HepG2 (cell line): ENCODE results near the gene NNAT. TPM values are rescaled to one million over a fixed set of nuclear protein-coding genes. Genes with fewer than 3 reads are reported as not detected.
A peak's percentile ranks its signal among the peaks of the same experiment; 100 is the strongest.

Source experiments
- ASH2L ChIP-seq: fragments of 300-600, 200-600 bp; sonication (generic); IDR thresholded peaks from 2 replicates; pipeline ENCODE4 v1.7.0; 2017; ENCODE audit warnings: low read depth, mild to moderate bottlenecking, moderate library complexity, mixed read lengths, low read length; ENCODE audit not compliant: insufficient read length
- ATM ChIP-seq: fragments of 450-650 bp; IDR thresholded peaks from 2 replicates; pipeline ENCODE4 v1.7.1; 2017; ENCODE audit warnings: mild to moderate bottlenecking, borderline replicate concordance
- CBX5 ChIP-seq: sonication (generic); formaldehyde crosslinking; IDR thresholded peaks from 2 replicates; pipeline ENCODE4 v1.4.0; 2020; ENCODE audit warnings: missing genetic modification reagents, borderline replicate concordance
- CCAR2 ChIP-seq: fragments of 200-400 bp; formaldehyde crosslinking; optimal IDR thresholded peaks from 2 replicates; pipeline ENCODE3; 2018; ENCODE audit warnings: low read depth, mild to moderate bottlenecking, low read length, moderate library complexity
- DMAP1 ChIP-seq: IDR thresholded peaks from 2 replicates; pipeline ENCODE4 v1.6.1; 2016
- FOXA3 ChIP-seq: IDR thresholded peaks from 2 replicates; pipeline ENCODE4 v1.6.1; 2016; ENCODE audit warnings: missing genetic modification reagents, missing compliant biosample characterization
- HNRNPH1 ChIP-seq: fragments of 200-400 bp; formaldehyde crosslinking; optimal IDR thresholded peaks from 2 replicates; pipeline ENCODE3; 2017; ENCODE audit warnings: mild to moderate bottlenecking, low read depth, low read length
- KDM1A ChIP-seq: IDR thresholded peaks from 2 replicates; pipeline ENCODE4 v1.6.1; 2016; ENCODE audit warnings: missing compliant biosample characterization
- NCOR1 ChIP-seq: fragments of 200-600 bp; sonication (generic); IDR thresholded peaks from 2 replicates; pipeline ENCODE4 v1.7.0; 2017; ENCODE audit warnings: antibody characterized with exemption, low read length, borderline replicate concordance
- NONO ChIP-seq, 2 experiments: fragments of 450-650 bp in 1 of 2; sonication (generic) in 1 of 2; formaldehyde crosslinking in 1 of 2; IDR thresholded peaks in 1 of 2; conservative IDR thresholded peaks in 1 of 2; 2 replicates each; pipeline versions ENCODE4 v1.6.1 to v1.8.0; 2017 to 2022; ENCODE audit warnings: mild to moderate bottlenecking in 1 of 2, missing genetic modification reagents in 1 of 2, moderate library complexity in 1 of 2
- PHF20 ChIP-seq: sonication (generic); formaldehyde crosslinking; IDR thresholded peaks from 2 replicates; pipeline ENCODE4 v1.5.0; 2020; ENCODE audit warnings: mild to moderate bottlenecking, missing genetic modification reagents
- PLRG1 ChIP-seq: fragments of 450-650 bp; conservative IDR thresholded peaks from 2 replicates; pipeline ENCODE4 v1.6.1; 2016
- RBM22 ChIP-seq: fragments of 200-400 bp; formaldehyde crosslinking; optimal IDR thresholded peaks from 2 replicates; pipeline ENCODE3; 2017; ENCODE audit warnings: mild to moderate bottlenecking, low read length, moderate library complexity
- SALL1 ChIP-seq: sonication (generic); formaldehyde crosslinking; IDR thresholded peaks from 2 replicates; pipeline ENCODE4 v1.8.0; 2022; ENCODE audit warnings: mild to moderate bottlenecking, missing genetic modification reagents
- SMAD1 ChIP-seq: sonication (generic); formaldehyde crosslinking; IDR thresholded peaks from 2 replicates; pipeline ENCODE4 v1.4.0; 2020; ENCODE audit warnings: missing genetic modification reagents, low read depth, mild to moderate bottlenecking, borderline replicate concordance
- SPEN ChIP-seq: sonication (generic); formaldehyde crosslinking; IDR thresholded peaks from 2 replicates; pipeline ENCODE4 v1.5.1; 2020; ENCODE audit warnings: low read depth, mild to moderate bottlenecking, missing genetic modification reagents
- TBX2 ChIP-seq: sonication (generic); formaldehyde crosslinking; IDR thresholded peaks from 2 replicates; pipeline ENCODE4 v1.5.0; 2020; ENCODE audit warnings: missing genetic modification reagents, mild to moderate bottlenecking, borderline replicate concordance
- ZBTB26 ChIP-seq: IDR thresholded peaks from 2 replicates; pipeline ENCODE4 v1.6.1; 2016; ENCODE audit warnings: missing compliant biosample characterization, missing genetic modification reagents, borderline replicate concordance
- ZEB1 ChIP-seq: IDR thresholded peaks from 2 replicates; pipeline ENCODE4 v1.6.1; 2012; ENCODE audit warnings: mild to moderate bottlenecking, low read depth, inconsistent platforms; ENCODE audit not compliant: insufficient replicate concordance
- ZNF136 ChIP-seq: sonication (generic); formaldehyde crosslinking; IDR thresholded peaks from 2 replicates; pipeline ENCODE4 v1.8.1; 2022; ENCODE audit warnings: low read depth, mild to moderate bottlenecking, moderate library complexity, missing genetic modification reagents
- ZNF260 ChIP-seq: sonication (generic); formaldehyde crosslinking; IDR thresholded peaks from 2 replicates; pipeline ENCODE4 v1.4.0; 2020; ENCODE audit warnings: missing genetic modification reagents, low read depth, mild to moderate bottlenecking, borderline replicate concordance
- ZNF274 ChIP-seq: sonication (generic); formaldehyde crosslinking; IDR thresholded peaks from 2 replicates; pipeline ENCODE4 v1.5.1; 2020; ENCODE audit warnings: mild to moderate bottlenecking, missing genetic modification reagents
- ZNF549 ChIP-seq: sonication (generic); formaldehyde crosslinking; IDR thresholded peaks from 2 replicates; pipeline ENCODE4 v1.5.0; 2020; ENCODE audit warnings: missing genetic modification reagents
- ZNF816 ChIP-seq: sonication (generic); formaldehyde crosslinking; IDR thresholded peaks from 2 replicates; pipeline ENCODE4 v1.8.0; 2022; ENCODE audit warnings: missing genetic modification reagents, mild to moderate bottlenecking, borderline replicate concordance
- ZNF878 ChIP-seq: sonication (generic); formaldehyde crosslinking; IDR thresholded peaks from 2 replicates; pipeline ENCODE4 v1.8.1; 2023; ENCODE audit warnings: mild to moderate bottlenecking, missing genetic modification reagents, moderate library complexity
- ZSCAN25 ChIP-seq: sonication (generic); formaldehyde crosslinking; IDR thresholded peaks from 2 replicates; pipeline ENCODE4 v1.8.0; 2022; ENCODE audit warnings: mild to moderate bottlenecking, missing genetic modification reagents
- polyA plus RNA-seq, 8 experiments: library from polyadenylated mRNA; depleted of rRNA in 3 of 8; stranded (reverse) in 7 of 8; unstranded in 1 of 8; fragments of >200 nt; fragmentation: Illumina TruSeq in 4 of 8; extraction: Trizol in 4 of 8; gene quantifications; 2 replicates each; pipeline versions ENCODE4 v1.2.1 to v1.2.3, GENCODE V29; 2011 to 2016; ENCODE audit warnings: low read depth in 4 of 8, missing spikeins in 1 of 8, mixed read lengths in 1 of 8; ENCODE audit not compliant: insufficient read depth in 1 of 8
- total RNA-seq, 5 experiments: library from RNA; depleted of rRNA; stranded (reverse); fragments of >200 nt; fragmentation: Illumina TruSeq; extraction: Trizol; gene quantifications; 2 replicates each; pipeline ENCODE4 v1.2.3, GENCODE V29; 2016; ENCODE audit warnings: low read depth in 1 of 5
- TF ChIP-seq, protein P1 (sequence below): IDR thresholded peaks from 2 replicates; pipeline ENCODE4 v1.6.1; 2012; ENCODE audit warnings: inconsistent platforms
- TF ChIP-seq, protein P2 (sequence below): IDR thresholded peaks from 2 replicates; pipeline ENCODE4 v1.6.1; 2012; ENCODE audit warnings: low read depth, low read length, improper control_type of control experiment

Gene NNAT
- total and polyA plus RNA-seq, 2 of the 13 experiments (the other 11 are each of a cell fraction or from before 2014, with no cell fraction given) = not detected

DNA sequence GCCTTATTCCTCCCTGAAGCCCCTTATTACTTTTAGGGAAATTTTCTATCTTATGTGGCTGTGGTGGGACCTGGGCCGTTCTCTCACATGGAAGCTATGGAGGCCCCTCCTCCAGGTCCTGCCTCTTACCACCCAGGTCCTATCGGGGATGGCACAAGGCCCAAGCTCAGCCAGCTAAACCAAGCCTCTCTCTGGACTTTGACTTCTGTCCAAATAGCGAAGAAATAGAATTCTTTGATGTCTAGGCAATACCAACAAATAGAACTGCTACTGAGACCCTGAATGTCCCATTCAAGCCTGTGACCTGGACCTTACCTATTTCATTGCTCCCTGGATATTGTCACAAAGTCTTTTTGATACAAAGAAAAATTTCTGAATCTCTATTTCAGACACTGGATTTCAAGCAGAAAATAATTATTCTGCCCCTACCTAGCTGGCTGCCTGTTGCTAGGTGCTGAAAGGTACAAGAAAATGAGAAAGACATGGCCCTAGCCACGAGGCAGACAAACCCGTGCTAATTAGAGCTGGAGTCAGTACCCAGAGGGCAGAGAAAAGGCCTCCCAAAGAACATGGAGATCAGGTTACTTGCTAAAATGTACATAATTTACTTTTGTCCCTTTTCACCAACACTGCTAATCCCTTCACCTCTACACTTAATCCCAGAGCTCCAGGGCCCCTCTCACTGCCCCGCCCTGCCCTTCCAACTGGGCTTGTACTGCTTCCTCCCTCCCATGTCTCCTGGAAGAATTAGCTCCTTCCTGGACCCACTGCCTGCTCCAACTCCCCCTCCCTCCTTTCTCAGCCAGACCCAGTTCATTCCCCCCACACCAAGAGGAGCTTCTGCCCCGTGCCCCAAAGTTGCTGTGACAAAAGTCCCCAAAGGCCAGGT, 15.5 kb upstream of the NNAT start (continued):
- TF ChIP-seq, protein P1, sequence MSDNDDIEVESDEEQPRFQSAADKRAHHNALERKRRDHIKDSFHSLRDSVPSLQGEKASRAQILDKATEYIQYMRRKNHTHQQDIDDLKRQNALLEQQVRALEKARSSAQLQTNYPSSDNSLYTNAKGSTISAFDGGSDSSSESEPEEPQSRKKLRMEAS = 0 out of 2 replicates have a peak, but pooled peaks have one; percentile 11
- peak; percentile 75 for TF ChIP-seq RBM22
- TF ChIP-seq CBX5 (CRISPR knock-in tag) = no peak
- no peak for TF ChIP-seq KDM1A (CRISPR knock-in tag)
- 0 out of 2 replicates have a peak, but pooled peaks have one; percentile 25 for TF ChIP-seq DMAP1 (CRISPR knock-in tag)
- TF ChIP-seq SPEN = no peak
- no peak for TF ChIP-seq ZNF260 (CRISPR knock-in tag)
- TF ChIP-seq ZSCAN25 (CRISPR knock-in tag) = no peak
- 0 out of 2 replicates have a peak, but pooled peaks have one; percentile 44 for TF ChIP-seq TBX2 (CRISPR knock-in tag)
- TF ChIP-seq ZNF136 (CRISPR knock-in tag) = no peak
- TF ChIP-seq NCOR1 = peak; percentile 93
- TF ChIP-seq ZEB1 = peak; percentile 66
- TF ChIP-seq NONO (IDR thresholded peaks at IDR 0.05) = no peak
- no peak; the same call in 1 of the 2 replicates for TF ChIP-seq NONO (CRISPR knock-in tag; conservative IDR thresholded peaks at IDR 0.05)
- TF ChIP-seq ATM = no peak
- no peak for TF ChIP-seq HNRNPH1
- TF ChIP-seq SALL1 (CRISPR knock-in tag) = peak; percentile 40
- TF ChIP-seq SMAD1 (CRISPR knock-in tag) = no peak
- no peak for TF ChIP-seq PLRG1
- no peak for TF ChIP-seq ZNF878
- TF ChIP-seq, protein P2, sequence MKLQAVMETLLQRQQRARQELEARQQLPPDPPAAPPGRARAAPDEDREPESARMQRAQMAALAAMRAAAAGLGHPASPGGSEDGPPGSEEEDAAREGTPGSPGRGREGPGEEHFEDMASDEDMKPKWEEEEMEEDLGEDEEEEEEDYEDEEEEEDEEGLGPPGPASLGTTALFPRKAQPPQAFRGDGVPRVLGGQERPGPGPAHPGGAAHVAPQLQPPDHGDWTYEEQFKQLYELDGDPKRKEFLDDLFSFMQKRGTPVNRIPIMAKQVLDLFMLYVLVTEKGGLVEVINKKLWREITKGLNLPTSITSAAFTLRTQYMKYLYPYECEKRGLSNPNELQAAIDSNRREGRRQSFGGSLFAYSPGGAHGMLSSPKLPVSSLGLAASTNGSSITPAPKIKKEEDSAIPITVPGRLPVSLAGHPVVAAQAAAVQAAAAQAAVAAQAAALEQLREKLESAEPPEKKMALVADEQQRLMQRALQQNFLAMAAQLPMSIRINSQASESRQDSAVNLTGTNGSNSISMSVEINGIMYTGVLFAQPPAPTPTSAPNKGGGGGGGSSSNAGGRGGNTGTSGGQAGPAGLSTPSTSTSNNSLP = peak; percentile 67
- peak; percentile 46 for TF ChIP-seq ASH2L
- no peak for TF ChIP-seq ZNF816 (CRISPR knock-in tag)
- TF ChIP-seq FOXA3 (CRISPR knock-in tag) = 0 out of 2 replicates have a peak, but pooled peaks have one; percentile 18
- TF ChIP-seq ZBTB26 = no peak
- no peak for TF ChIP-seq ZNF549 (CRISPR knock-in tag)
- no peak for TF ChIP-seq PHF20 (CRISPR knock-in tag)
- TF ChIP-seq CCAR2 = peak; percentile 11
- no peak for TF ChIP-seq ZNF274 (CRISPR knock-in tag)
